SK-N-SH (cell line): ENCODE results near the gene NOC2L. TPM values are rescaled to one million over a fixed set of nuclear protein-coding genes. Genes with fewer than 3 reads are reported as not detected.
A peak's percentile ranks its signal among the peaks of the same experiment; 100 is the strongest.

ENCODE experiments used
- CTCF ChIA-PET: fragments of 300-600, 350-600 bp; formaldehyde crosslinking; extraction: SDS; loops from one replicate; lab custom pipeline; 2021; lab: Yijun Ruan, JAX
- POLR2A ChIA-PET: fragments of 350-600 bp; sonication (Branson Sonifier 250); formaldehyde crosslinking; extraction: SDS; loops from one replicate; lab custom pipeline; 2020; ENCODE audit warnings: antibody characterized with exemption, inconsistent platforms; lab: Yijun Ruan, JAX
- DNase-seq: peaks from one replicate; pipeline ENCODE4 v3.0.0; 2012
- H2AFZ ChIP-seq: fragments of 200-600 bp; sonication (generic); 2 replicates; pipeline ENCODE4 v1.8.1; 2016; ENCODE audit warnings: antibody characterized with exemption, mild to moderate bottlenecking, low read depth
- H3F3A ChIP-seq: fragments of 200-600 bp; sonication (generic); replicated peaks from 2 replicates; pipeline ENCODE3; 2016; ENCODE audit warnings: antibody characterized with exemption, mild to moderate bottlenecking; ENCODE audit not compliant: insufficient read depth
- H3K27ac ChIP-seq, 2 experiments: fragments of 200-500 bp in 1 of 2; fragments of 200-600 bp in 1 of 2; sonication (Bioruptor generic) in 1 of 2; sonication (generic), shearing (Covaris generic) in 1 of 2; 2 replicates each; pipeline versions ENCODE4 v1.5.1 to v1.6.1; 2014 to 2016; ENCODE audit warnings: low read depth in 2 of 2, inconsistent platforms in 1 of 2, low read length in 1 of 2, mild to moderate bottlenecking in 1 of 2, mixed read lengths in 1 of 2
- H3K27me3 ChIP-seq: fragments of 200-600 bp; sonication (generic), shearing (Covaris generic); 2 replicates; pipeline ENCODE4 v1.6.1; 2016; ENCODE audit warnings: mixed run types; ENCODE audit not compliant: insufficient read depth
- H3K36me3 ChIP-seq, 2 experiments: fragments of 200-500 bp in 1 of 2; fragments of 200-600 bp in 1 of 2; sonication (Bioruptor generic) in 1 of 2; sonication (generic) in 1 of 2; replicated peaks in 1 of 2; 2 replicates each; pipeline versions ENCODE3 to v1.5.1; 2014 to 2016; ENCODE audit warnings: low read length in 1 of 2, mild to moderate bottlenecking in 1 of 2; ENCODE audit not compliant: insufficient read depth in 2 of 2, control insufficient read depth in 1 of 2
- H3K4me1 ChIP-seq, 2 experiments: fragments of 200-500 bp in 1 of 2; fragments of 200-600 bp in 1 of 2; sonication (Bioruptor generic) in 1 of 2; sonication (generic), shearing (Covaris generic) in 1 of 2; 2 replicates each; pipeline versions ENCODE4 v1.5.1 to v1.6.1; 2014 to 2016; ENCODE audit warnings: low read depth in 1 of 2, low read length in 1 of 2, mixed run types in 1 of 2; ENCODE audit not compliant: insufficient read depth in 2 of 2, control insufficient read depth in 1 of 2
- H3K4me2 ChIP-seq: fragments of 200-600 bp; sonication (generic), shearing (Covaris generic); 2 replicates; pipeline ENCODE4 v1.6.1; 2017; ENCODE audit warnings: mixed run types
- H3K4me3 ChIP-seq, 2 experiments: fragments of 200-500 bp in 1 of 2; fragments of 200-600 bp in 1 of 2; sonication (Bioruptor generic) in 1 of 2; sonication (generic), shearing (Covaris generic) in 1 of 2; 2 replicates each; pipeline versions ENCODE4 v1.5.1 to v1.8.1; 2014 to 2016; ENCODE audit warnings: low read depth in 2 of 2, inconsistent platforms in 1 of 2, low read length in 1 of 2, mild to moderate bottlenecking in 1 of 2, mixed read lengths in 1 of 2, moderate library complexity in 1 of 2
- H3K79me2 ChIP-seq: fragments of 200-600 bp; sonication (generic); 2 replicates; pipeline ENCODE4 v1.8.1; 2017; ENCODE audit warnings: mild to moderate bottlenecking; ENCODE audit not compliant: insufficient read depth
- H3K9ac ChIP-seq: fragments of 200-600 bp; sonication (generic); 2 replicates; pipeline ENCODE4 v1.6.1; 2017; ENCODE audit warnings: mixed run types
- H3K9me2 ChIP-seq: fragments of 200-600 bp; sonication (generic); 2 replicates; pipeline ENCODE4 v1.6.1; 2017; ENCODE audit warnings: mixed run types
- H3K9me3 ChIP-seq: fragments of 200-600 bp; sonication (generic); 2 replicates; pipeline ENCODE4 v1.6.1; 2017; ENCODE audit warnings: mixed run types, mild to moderate bottlenecking, moderate library complexity
- H4K20me1 ChIP-seq: fragments of 200-600 bp; sonication (generic); 2 replicates; pipeline ENCODE4 v1.6.1; 2017; ENCODE audit warnings: mild to moderate bottlenecking, mixed run types; ENCODE audit not compliant: insufficient read depth
- ELF1 ChIP-seq: IDR thresholded peaks from 2 replicates; pipeline ENCODE4 v1.4.0; 2012
- EZH2phosphoT487 ChIP-seq: fragments of 200-600 bp; sonication (generic); IDR thresholded peaks from 2 replicates; pipeline ENCODE4 v1.6.1; 2017; ENCODE audit warnings: low read depth, mixed run types, mild to moderate bottlenecking, antibody characterized with exemption, moderate library complexity, borderline replicate concordance
- FOSL2 ChIP-seq: IDR thresholded peaks from 2 replicates; pipeline ENCODE4 v1.4.0; 2012; ENCODE audit warnings: low read depth, mild to moderate bottlenecking, moderate library complexity, borderline replicate concordance
- FOXJ3 ChIP-seq: sonication (generic); formaldehyde crosslinking; IDR thresholded peaks from 2 replicates; pipeline ENCODE4 v1.5.1; 2020; ENCODE audit warnings: mild to moderate bottlenecking, missing genetic modification reagents
- GABPA ChIP-seq: IDR thresholded peaks from 2 replicates; pipeline ENCODE4 v1.4.0; 2012; ENCODE audit warnings: low read depth, mild to moderate bottlenecking
- GATA2 ChIP-seq: sonication (generic); formaldehyde crosslinking; IDR thresholded peaks from 2 replicates; pipeline ENCODE4 v1.5.0; 2020; ENCODE audit warnings: mild to moderate bottlenecking, missing genetic modification reagents
- JUND ChIP-seq: IDR thresholded peaks from 2 replicates; pipeline ENCODE4 v1.4.0; 2012
- MEF2A ChIP-seq: IDR thresholded peaks from 2 replicates; pipeline ENCODE4 v1.4.0; 2012; ENCODE audit warnings: low read depth, borderline replicate concordance
- NFIC ChIP-seq: IDR thresholded peaks from 2 replicates; pipeline ENCODE4 v1.4.0; 2012; ENCODE audit warnings: borderline replicate concordance
- POLR2AphosphoS5 ChIP-seq: IDR thresholded peaks from 2 replicates; pipeline ENCODE4 v1.6.1; 2012; ENCODE audit warnings: low read depth, low read length
- RAD21 ChIP-seq: IDR thresholded peaks from 2 replicates; pipeline ENCODE4 v1.6.1; 2012; ENCODE audit warnings: mild to moderate bottlenecking, low read length
- RCOR1 ChIP-seq: fragments of 150-350 bp; IDR thresholded peaks from 2 replicates; pipeline ENCODE4 v1.6.1; 2017; ENCODE audit warnings: antibody characterized with exemption, low read length
- RFX5 ChIP-seq: IDR thresholded peaks from 2 replicates; pipeline ENCODE4 v1.6.1; 2012; ENCODE audit warnings: mild to moderate bottlenecking, improper control_type of control experiment, low read length
- RXRA ChIP-seq: IDR thresholded peaks from 2 replicates; pipeline ENCODE4 v1.4.0; 2012; ENCODE audit warnings: low read depth, mild to moderate bottlenecking, borderline replicate concordance
- SMC3 ChIP-seq: IDR thresholded peaks from 2 replicates; pipeline ENCODE4 v1.6.1; 2012; ENCODE audit warnings: low read depth, low read length, improper control_type of control experiment
- TAF1 ChIP-seq: IDR thresholded peaks from 2 replicates; pipeline ENCODE4 v1.6.1; 2012; ENCODE audit warnings: low read depth, mild to moderate bottlenecking, low read length, moderate library complexity, borderline replicate concordance
- TCF12 ChIP-seq: IDR thresholded peaks from 2 replicates; pipeline ENCODE4 v1.4.0; 2012
- TEAD4 ChIP-seq: IDR thresholded peaks from 2 replicates; pipeline ENCODE4 v1.4.0; 2012; ENCODE audit warnings: mild to moderate bottlenecking, borderline replicate concordance; ENCODE audit not compliant: insufficient read depth
- WGBS: methylation state at CpG from one replicate; pipeline ENCODE4 v1.1.6; 2017; ENCODE audit warnings: low lambda C conversion rate; 5-methylcytosine and 5-hydroxymethylcytosine counted together
- polyA plus RNA-seq, 3 experiments: library from polyadenylated mRNA; depleted of rRNA; stranded (reverse); fragments of >200 nt; gene quantifications; 2 replicates each; pipeline ENCODE4 v1.2.3, GENCODE V29; 2012
- TF ChIP-seq, protein P1 (sequence below): fragments of 150-350 bp; IDR thresholded peaks from 2 replicates; pipeline ENCODE4 v1.6.1; 2017; ENCODE audit warnings: antibody characterized with exemption, low read length, low read depth, borderline replicate concordance
- TF ChIP-seq, protein P2 (sequence below): fragments of 150-350 bp; IDR thresholded peaks from 2 replicates; pipeline ENCODE4 v1.6.1; 2016; ENCODE audit warnings: mild to moderate bottlenecking, low read depth, low read length
- TF ChIP-seq, protein P3 (sequence below): fragments of 200-600 bp; sonication (generic); IDR thresholded peaks from 2 replicates; pipeline ENCODE4 v1.6.1; 2017; ENCODE audit warnings: antibody characterized with exemption, mild to moderate bottlenecking, moderate library complexity
- TF ChIP-seq, protein P4 (sequence below): IDR thresholded peaks from 2 replicates; pipeline ENCODE4 v1.4.0; 2012; ENCODE audit warnings: low read depth, borderline replicate concordance

The NOC2L gene
- polyA plus RNA-seq, 1 of the 3 experiments (the other 2 are of a cell fraction): 124 TPM

DNA sequence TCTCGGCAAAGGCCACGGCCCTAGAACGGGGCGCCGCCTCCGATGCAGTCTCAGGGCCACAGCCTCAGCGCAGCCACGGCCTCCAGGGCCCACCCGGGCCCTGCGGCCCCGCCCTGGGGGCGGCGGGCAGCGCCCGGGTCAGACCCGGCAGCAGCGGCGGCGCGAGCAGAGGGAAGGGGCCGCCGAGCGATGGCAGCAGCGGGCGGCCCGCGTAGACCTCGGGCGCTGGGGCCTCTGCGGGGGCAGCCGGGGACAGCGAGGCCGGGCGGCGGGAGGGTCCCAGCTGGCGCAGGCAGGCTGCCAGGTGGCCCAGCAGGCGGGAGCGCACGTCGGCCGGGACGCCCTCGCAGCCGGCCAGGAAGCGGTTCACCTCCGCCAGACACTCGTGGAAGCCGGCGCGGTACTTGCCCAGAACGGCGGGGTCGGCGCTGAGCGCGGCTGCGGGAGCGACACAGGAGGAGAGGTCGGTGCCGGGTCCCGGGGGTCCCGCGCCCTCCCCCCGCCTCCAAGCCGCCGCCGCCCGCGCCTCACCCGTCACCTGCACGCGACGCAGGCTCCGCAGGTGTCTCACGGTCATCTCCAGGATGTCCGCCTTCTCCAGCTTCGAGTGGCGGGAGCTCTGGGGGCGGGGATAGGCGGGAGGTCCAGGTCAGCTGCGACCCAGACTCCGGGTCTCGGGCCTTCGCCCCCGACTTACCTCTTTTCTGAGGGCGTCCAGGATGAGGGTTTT, 40.1 kb upstream of the NOC2L start:
- H3K79me2 ChIP-seq: no peaks in the 10 kb centered on the region
- H3F3A ChIP-seq: no peaks in the 10 kb centered on the region
- no peak overlapping the region for H2AFZ ChIP-seq
- WGBS: 3% methylated on average over 21 of the region's 86 CpGs
- peak overlapping the region; percentile 44; the same call in 1 of the 2 replicates for H3K4me2 ChIP-seq
- peaks cover 0 to 20% of the 10 kb centered on the region in 2 experiments; a peak in 1 of 4 replicates for H3K4me1 ChIP-seq
- H3K9me3 ChIP-seq: no peaks in the 10 kb centered on the region
- CTCF ChIA-PET: interaction anchor here (0.8 to 13.2 kb wide), 5 partner anchors 16 to 94 kb away, joined by 3 to 246 read pairs (median 3); partner anchors contain the start of gene PERM1
- TF ChIP-seq MEF2A (no peak), POLR2AphosphoS5 (no peak), RCOR1 (no peak)
- H3K4me3 ChIP-seq: peak overlapping the region; percentile 16 to 22; a peak in 2 of 4 replicates
- no peaks in the 10 kb centered on the region for H4K20me1 ChIP-seq
- no peaks in the 10 kb centered on the region for H3K9me2 ChIP-seq
- peak; percentile 76 for DNase-seq
- POLR2A ChIA-PET: no interaction called here
- no peaks in the 10 kb centered on the region for H3K36me3 ChIP-seq
- H3K27ac ChIP-seq: no peak overlapping the region
- peak overlapping the region; percentile 49; the same call in 1 of the 2 replicates for H3K9ac ChIP-seq
- H3K27me3 ChIP-seq: peaks cover 12% of the 10 kb centered on the region; the same call in 1 of the 2 replicates

DNA sequence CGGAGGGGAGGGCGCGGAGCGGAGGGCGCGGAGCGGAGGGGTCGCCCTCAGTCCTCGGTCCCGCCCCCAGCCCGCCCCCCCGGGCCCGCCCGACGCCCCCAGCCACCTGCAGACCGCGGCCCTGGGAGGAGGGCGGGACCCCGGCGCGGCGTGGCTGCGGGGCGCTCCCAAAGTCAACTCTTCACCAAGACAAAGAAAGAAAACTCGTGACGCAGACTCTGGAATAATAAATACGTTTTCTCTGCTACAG, 39.6 kb upstream of the NOC2L start:
- H3K9me2 ChIP-seq: no peaks in the 10 kb centered on the region
- H3K27ac ChIP-seq: no peak overlapping the region
- POLR2A ChIA-PET: no interaction called here
- no peaks in the 10 kb centered on the region for H3K36me3 ChIP-seq
- no peaks in the 10 kb centered on the region for H3F3A ChIP-seq
- H4K20me1 ChIP-seq: no peaks in the 10 kb centered on the region
- CTCF ChIA-PET: interaction anchor here (0.8 to 13.2 kb wide), 4 partner anchors 16 to 93 kb away, joined by 3 to 246 read pairs (median 4); partner anchors contain the start of gene PERM1
- H2AFZ ChIP-seq: no peak overlapping the region
- H3K9ac ChIP-seq: no peak overlapping the region
- H3K4me2 ChIP-seq: peak overlapping the region; percentile 44; the same call in 1 of the 2 replicates
- peaks cover 0 to 15% of the 10 kb centered on the region in 2 experiments; a peak in 1 of 4 replicates for H3K4me1 ChIP-seq
- DNase-seq: no peak
- TF ChIP-seq MEF2A (no peak), JUND (no peak), TEAD4 (no peak), TAF1 (no peak), RXRA (no peak), GABPA (no peak), SMC3 (no peak), FOSL2 (no peak), FOXJ3 (CRISPR knock-in tag) (no peak), RFX5 (no peak), GATA2 (CRISPR knock-in tag) (no peak), EZH2phosphoT487 (no peak), RAD21 (no peak), ELF1 (no peak), TCF12 (no peak), NFIC (no peak)
- TF ChIP-seq, protein P1, sequence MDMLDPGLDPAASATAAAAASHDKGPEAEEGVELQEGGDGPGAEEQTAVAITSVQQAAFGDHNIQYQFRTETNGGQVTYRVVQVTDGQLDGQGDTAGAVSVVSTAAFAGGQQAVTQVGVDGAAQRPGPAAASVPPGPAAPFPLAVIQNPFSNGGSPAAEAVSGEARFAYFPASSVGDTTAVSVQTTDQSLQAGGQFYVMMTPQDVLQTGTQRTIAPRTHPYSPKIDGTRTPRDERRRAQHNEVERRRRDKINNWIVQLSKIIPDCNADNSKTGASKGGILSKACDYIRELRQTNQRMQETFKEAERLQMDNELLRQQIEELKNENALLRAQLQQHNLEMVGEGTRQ: no peak
- TF ChIP-seq, protein P2, sequence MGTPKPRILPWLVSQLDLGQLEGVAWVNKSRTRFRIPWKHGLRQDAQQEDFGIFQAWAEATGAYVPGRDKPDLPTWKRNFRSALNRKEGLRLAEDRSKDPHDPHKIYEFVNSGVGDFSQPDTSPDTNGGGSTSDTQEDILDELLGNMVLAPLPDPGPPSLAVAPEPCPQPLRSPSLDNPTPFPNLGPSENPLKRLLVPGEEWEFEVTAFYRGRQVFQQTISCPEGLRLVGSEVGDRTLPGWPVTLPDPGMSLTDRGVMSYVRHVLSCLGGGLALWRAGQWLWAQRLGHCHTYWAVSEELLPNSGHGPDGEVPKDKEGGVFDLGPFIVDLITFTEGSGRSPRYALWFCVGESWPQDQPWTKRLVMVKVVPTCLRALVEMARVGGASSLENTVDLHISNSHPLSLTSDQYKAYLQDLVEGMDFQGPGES: no peak
- TF ChIP-seq, protein P3, sequence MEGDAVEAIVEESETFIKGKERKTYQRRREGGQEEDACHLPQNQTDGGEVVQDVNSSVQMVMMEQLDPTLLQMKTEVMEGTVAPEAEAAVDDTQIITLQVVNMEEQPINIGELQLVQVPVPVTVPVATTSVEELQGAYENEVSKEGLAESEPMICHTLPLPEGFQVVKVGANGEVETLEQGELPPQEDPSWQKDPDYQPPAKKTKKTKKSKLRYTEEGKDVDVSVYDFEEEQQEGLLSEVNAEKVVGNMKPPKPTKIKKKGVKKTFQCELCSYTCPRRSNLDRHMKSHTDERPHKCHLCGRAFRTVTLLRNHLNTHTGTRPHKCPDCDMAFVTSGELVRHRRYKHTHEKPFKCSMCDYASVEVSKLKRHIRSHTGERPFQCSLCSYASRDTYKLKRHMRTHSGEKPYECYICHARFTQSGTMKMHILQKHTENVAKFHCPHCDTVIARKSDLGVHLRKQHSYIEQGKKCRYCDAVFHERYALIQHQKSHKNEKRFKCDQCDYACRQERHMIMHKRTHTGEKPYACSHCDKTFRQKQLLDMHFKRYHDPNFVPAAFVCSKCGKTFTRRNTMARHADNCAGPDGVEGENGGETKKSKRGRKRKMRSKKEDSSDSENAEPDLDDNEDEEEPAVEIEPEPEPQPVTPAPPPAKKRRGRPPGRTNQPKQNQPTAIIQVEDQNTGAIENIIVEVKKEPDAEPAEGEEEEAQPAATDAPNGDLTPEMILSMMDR: no peak
- TF ChIP-seq, protein P4, sequence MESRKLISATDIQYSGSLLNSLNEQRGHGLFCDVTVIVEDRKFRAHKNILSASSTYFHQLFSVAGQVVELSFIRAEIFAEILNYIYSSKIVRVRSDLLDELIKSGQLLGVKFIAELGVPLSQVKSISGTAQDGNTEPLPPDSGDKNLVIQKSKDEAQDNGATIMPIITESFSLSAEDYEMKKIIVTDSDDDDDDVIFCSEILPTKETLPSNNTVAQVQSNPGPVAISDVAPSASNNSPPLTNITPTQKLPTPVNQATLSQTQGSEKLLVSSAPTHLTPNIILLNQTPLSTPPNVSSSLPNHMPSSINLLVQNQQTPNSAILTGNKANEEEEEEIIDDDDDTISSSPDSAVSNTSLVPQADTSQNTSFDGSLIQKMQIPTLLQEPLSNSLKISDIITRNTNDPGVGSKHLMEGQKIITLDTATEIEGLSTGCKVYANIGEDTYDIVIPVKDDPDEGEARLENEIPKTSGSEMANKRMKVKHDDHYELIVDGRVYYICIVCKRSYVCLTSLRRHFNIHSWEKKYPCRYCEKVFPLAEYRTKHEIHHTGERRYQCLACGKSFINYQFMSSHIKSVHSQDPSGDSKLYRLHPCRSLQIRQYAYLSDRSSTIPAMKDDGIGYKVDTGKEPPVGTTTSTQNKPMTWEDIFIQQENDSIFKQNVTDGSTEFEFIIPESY: no peak
- 14% methylated on average over 5 of the region's 27 CpGs for WGBS
- peak overlapping the region in 1 of 2 experiments; percentile 22; a peak in 1 of 4 replicates for H3K4me3 ChIP-seq
- no peaks in the 10 kb centered on the region for H3K9me3 ChIP-seq
- H3K79me2 ChIP-seq: no peaks in the 10 kb centered on the region
- peaks cover 12% of the 10 kb centered on the region; the same call in 1 of the 2 replicates for H3K27me3 ChIP-seq
